COR-L47 (cell line): Measurements from ENCODE around the gene SLC7A1.

ENCODE experiments used
- DNase-seq: peaks from one replicate; lab custom pipeline; 2025; lab: John Stamatoyannopoulos, UW

The SLC7A1 gene

GRCh38 chr13:29489650-29490560 lies 105.6 kb downstream of the SLC7A1 start:
- no peak for DNase-seq

- no peak for DNase-seq
These were observed 107.7 kb downstream of the SLC7A1 start for GRCh38 chr13:29487466-29488454.

- no peak for DNase-seq
These were observed 108.9 kb downstream of the SLC7A1 start for GRCh38 chr13:29486551-29486950.

GRCh38 chr13:29484796-29485195 lies 110.7 kb downstream of the SLC7A1 start:
- DNase-seq = no peak

- DNase-seq = no peak
These were observed 111.3 kb downstream of the SLC7A1 start for GRCh38 chr13:29484236-29484635.

- no peak for DNase-seq
These were observed 111.9 kb downstream of the SLC7A1 start for GRCh38 chr13:29483623-29484022.

- DNase-seq = no peak
These were observed 112.3 kb downstream of the SLC7A1 start for GRCh38 chr13:29483211-29483610.

GRCh38 chr13:29482504-29482903 lies 113.0 kb downstream of the SLC7A1 start:
- no peak for DNase-seq

- no peak for DNase-seq
These were observed 113.9 kb downstream of the SLC7A1 start for GRCh38 chr13:29481603-29482002.

- no peak for DNase-seq
These were observed 114.5 kb downstream of the SLC7A1 start for GRCh38 chr13:29480893-29481525.

- DNase-seq = no peak
These were observed 115.6 kb downstream of the SLC7A1 start for GRCh38 chr13:29479716-29480492.

GRCh38 chr13:29476046-29476445 lies 119.4 kb downstream of the SLC7A1 start:
- no peak for DNase-seq

- DNase-seq = no peak
These were observed 120.5 kb downstream of the SLC7A1 start for GRCh38 chr13:29474991-29475390.

- no peak for DNase-seq
These were observed 122.3 kb downstream of the SLC7A1 start for GRCh38 chr13:29473166-29473565.

GRCh38 chr13:29472332-29472961 lies 123.0 kb downstream of the SLC7A1 start:
- DNase-seq = peak; percentile 34

- DNase-seq = no peak
These were observed 123.9 kb downstream of the SLC7A1 start for GRCh38 chr13:29471551-29471950.

- no peak for DNase-seq
These were observed 129.7 kb downstream of the SLC7A1 start for GRCh38 chr13:29465741-29466293.

GRCh38 chr13:29464105-29464679 lies 131.3 kb downstream of the SLC7A1 start:
- DNase-seq = no peak

- DNase-seq = no peak
These were observed 135.6 kb downstream of the SLC7A1 start for GRCh38 chr13:29459813-29460355.
